BLaER1 (cell line): Measurements from ENCODE around the gene PLD1.

Source experiments
- H3K27ac ChIP-seq: shearing (Covaris generic); formaldehyde crosslinking; 2 replicates; pipeline ENCODE4 v1.8.1; 2022
- H3K27me3 ChIP-seq: shearing (Covaris generic); formaldehyde crosslinking; 2 replicates; pipeline ENCODE4 v1.8.1; 2022
- H3K36me3 ChIP-seq: shearing (Covaris generic); formaldehyde crosslinking; 2 replicates; pipeline ENCODE4 v1.8.1; 2022
- H3K4me1 ChIP-seq: shearing (Covaris generic); formaldehyde crosslinking; 2 replicates; pipeline ENCODE4 v1.8.1; 2022
- H3K4me2 ChIP-seq: shearing (Covaris generic); formaldehyde crosslinking; 2 replicates; pipeline ENCODE4 v1.8.1; 2022
- H3K4me3 ChIP-seq: shearing (Covaris generic); formaldehyde crosslinking; 2 replicates; pipeline ENCODE4 v1.8.1; 2022
- H3K9ac ChIP-seq: shearing (Covaris generic); formaldehyde crosslinking; 2 replicates; pipeline ENCODE4 v1.8.1; 2022
- H3K9me3 ChIP-seq: shearing (Covaris generic); formaldehyde crosslinking; 2 replicates; pipeline ENCODE4 v1.8.1; 2022
- H4K20me1 ChIP-seq: shearing (Covaris generic); formaldehyde crosslinking; 2 replicates; pipeline ENCODE4 v1.8.1; 2022
- Cebpa-rat ChIP-seq: shearing (Covaris generic); IDR thresholded peaks from 2 replicates; pipeline ENCODE4 v1.8.1; 2022

Gene PLD1

GRCh38 chr3:171778493-171778892 is 31.8 kb downstream of the PLD1 start:
- H3K27ac ChIP-seq, result no peak overlapping the region
- no peaks in the 10 kb centered on the region for H3K9me3 ChIP-seq
- no peak overlapping the region for H3K9ac ChIP-seq
- H3K4me2 ChIP-seq, result peak overlapping the region; percentile 28
- no peaks in the 10 kb centered on the region for H3K36me3 ChIP-seq
- H3K4me3 ChIP-seq, result no peak overlapping the region
- no peaks in the 10 kb centered on the region for H4K20me1 ChIP-seq
- TF ChIP-seq Cebpa-rat, result no peak
- H3K4me1 ChIP-seq, result peaks cover 25% of the 10 kb centered on the region
- no peaks in the 10 kb centered on the region for H3K27me3 ChIP-seq

- peaks cover 31% of the 10 kb centered on the region for H3K4me1 ChIP-seq
- H3K36me3 ChIP-seq, result no peaks in the 10 kb centered on the region
- no peaks in the 10 kb centered on the region for H3K27me3 ChIP-seq
- H3K4me3 ChIP-seq, result no peak overlapping the region
- TF ChIP-seq Cebpa-rat, result no peak
- no peaks in the 10 kb centered on the region for H3K9me3 ChIP-seq
- no peaks in the 10 kb centered on the region for H4K20me1 ChIP-seq
- no peak overlapping the region for H3K4me2 ChIP-seq
- H3K9ac ChIP-seq, result no peak overlapping the region
- H3K27ac ChIP-seq, result no peak overlapping the region
These were observed 32.7 kb downstream of the PLD1 start for GRCh38 chr3:171777596-171777995.

GRCh38 chr3:171776839-171777583 is 33.3 kb downstream of the PLD1 start:
- Histone ChIP-seq H3K4me3 (no peak overlapping the region), H3K36me3 (no peaks in the 10 kb centered on the region), H3K27me3 (no peaks in the 10 kb centered on the region), H3K9me3 (no peaks in the 10 kb centered on the region), H3K27ac (no peak overlapping the region), H4K20me1 (no peaks in the 10 kb centered on the region), H3K4me2 (no peak overlapping the region), H3K4me1 (peaks cover 36% of the 10 kb centered on the region), H3K9ac (no peak overlapping the region)
- TF ChIP-seq Cebpa-rat, result no peak

- no peak for TF ChIP-seq Cebpa-rat
- Histone ChIP-seq H3K36me3 (no peaks in the 10 kb centered on the region), H3K4me2 (no peak overlapping the region), H3K9me3 (no peaks in the 10 kb centered on the region), H3K4me3 (no peak overlapping the region), H3K27ac (no peak overlapping the region), H3K4me1 (peaks cover 36% of the 10 kb centered on the region), H3K9ac (no peak overlapping the region), H3K27me3 (no peaks in the 10 kb centered on the region), H4K20me1 (no peaks in the 10 kb centered on the region)
These were observed 33.9 kb downstream of the PLD1 start for GRCh38 chr3:171776411-171776810.

- H3K4me3 ChIP-seq, result no peak overlapping the region
- H3K9me3 ChIP-seq, result no peaks in the 10 kb centered on the region
- H3K4me2 ChIP-seq, result 0 out of 2 replicates have a peak overlapping the region, but pooled peaks have one; percentile 9
- H4K20me1 ChIP-seq, result no peaks in the 10 kb centered on the region
- H3K9ac ChIP-seq, result no peak overlapping the region
- TF ChIP-seq Cebpa-rat, result no peak
- no peaks in the 10 kb centered on the region for H3K36me3 ChIP-seq
- no peaks in the 10 kb centered on the region for H3K27me3 ChIP-seq
- H3K27ac ChIP-seq, result no peak overlapping the region
- H3K4me1 ChIP-seq, result peaks cover 36% of the 10 kb centered on the region
These were observed 34.3 kb downstream of the PLD1 start for GRCh38 chr3:171775943-171776342.

GRCh38 chr3:171774521-171774920 is 35.8 kb downstream of the PLD1 start:
- Histone ChIP-seq H3K36me3 (no peaks in the 10 kb centered on the region), H3K27ac (no peak overlapping the region), H3K9ac (no peak overlapping the region), H3K4me2 (peak overlapping the region; percentile 14; the same call in 1 of the 2 replicates), H3K27me3 (no peaks in the 10 kb centered on the region), H3K4me3 (no peak overlapping the region), H3K9me3 (no peaks in the 10 kb centered on the region), H3K4me1 (peaks cover 36% of the 10 kb centered on the region), H4K20me1 (no peaks in the 10 kb centered on the region)
- TF ChIP-seq Cebpa-rat, result no peak

- Histone ChIP-seq H4K20me1 (no peaks in the 10 kb centered on the region), H3K27ac (no peak overlapping the region), H3K36me3 (no peaks in the 10 kb centered on the region), H3K9ac (no peak overlapping the region), H3K4me3 (no peak overlapping the region), H3K9me3 (no peaks in the 10 kb centered on the region), H3K27me3 (no peaks in the 10 kb centered on the region), H3K4me2 (no peak overlapping the region), H3K4me1 (peaks cover 27% of the 10 kb centered on the region)
- no peak for TF ChIP-seq Cebpa-rat
These were observed 37.7 kb downstream of the PLD1 start for GRCh38 chr3:171772427-171773056.

- peaks cover 24% of the 10 kb centered on the region for H3K4me1 ChIP-seq
- H3K4me2 ChIP-seq, result no peak overlapping the region
- no peaks in the 10 kb centered on the region for H4K20me1 ChIP-seq
- no peak overlapping the region for H3K4me3 ChIP-seq
- H3K36me3 ChIP-seq, result no peaks in the 10 kb centered on the region
- H3K27me3 ChIP-seq, result no peaks in the 10 kb centered on the region
- no peaks in the 10 kb centered on the region for H3K9me3 ChIP-seq
- TF ChIP-seq Cebpa-rat, result no peak
- H3K9ac ChIP-seq, result no peak overlapping the region
- no peak overlapping the region for H3K27ac ChIP-seq
These were observed 39.3 kb downstream of the PLD1 start for GRCh38 chr3:171770689-171771620.

- no peaks in the 10 kb centered on the region for H4K20me1 ChIP-seq
- H3K27ac ChIP-seq, result no peak overlapping the region
- no peaks in the 10 kb centered on the region for H3K36me3 ChIP-seq
- peaks cover 13% of the 10 kb centered on the region for H3K4me1 ChIP-seq
- H3K4me2 ChIP-seq, result no peak overlapping the region
- H3K27me3 ChIP-seq, result no peaks in the 10 kb centered on the region
- H3K9me3 ChIP-seq, result no peaks in the 10 kb centered on the region
- no peak overlapping the region for H3K9ac ChIP-seq
- TF ChIP-seq Cebpa-rat, result no peak
- no peak overlapping the region for H3K4me3 ChIP-seq
These were observed 40.8 kb downstream of the PLD1 start for GRCh38 chr3:171769461-171769860.

GRCh38 chr3:171768986-171769385 is 41.3 kb downstream of the PLD1 start:
- no peak for TF ChIP-seq Cebpa-rat
- Histone ChIP-seq H3K4me3 (no peak overlapping the region), H3K4me1 (peaks cover 11% of the 10 kb centered on the region), H3K27me3 (no peaks in the 10 kb centered on the region), H3K36me3 (no peaks in the 10 kb centered on the region), H3K9ac (no peak overlapping the region), H3K27ac (no peak overlapping the region), H3K9me3 (no peaks in the 10 kb centered on the region), H4K20me1 (no peaks in the 10 kb centered on the region), H3K4me2 (no peak overlapping the region)
